ENCODE results near the gene ZNF750. TPM values are rescaled to one million over a fixed set of nuclear protein-coding genes. Genes with fewer than 3 reads are reported as not detected.

Gene ZNF750
- total RNA-seq, 2 donors from 2014 or later, result not detected

DNA sequence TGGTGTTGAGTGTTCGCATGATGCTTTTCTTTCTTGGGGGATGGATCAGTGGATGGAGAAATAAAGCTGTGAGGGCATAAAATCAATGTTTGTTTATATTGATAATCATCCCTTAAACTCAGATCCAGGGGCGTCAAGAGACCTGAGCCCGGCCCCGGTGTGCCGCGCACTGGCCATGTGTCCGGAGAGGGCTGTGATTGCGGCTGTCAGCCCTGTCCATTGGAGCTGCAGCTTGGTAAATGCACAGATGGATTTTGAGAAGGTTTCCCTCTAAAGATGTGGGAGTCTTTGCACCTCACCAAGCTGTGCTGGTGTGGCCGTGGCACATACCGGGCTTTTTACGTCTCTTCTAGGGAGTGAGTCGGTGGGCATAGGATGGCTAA lies 21.6 kb upstream of the ZNF750 start:
- Histone ChIP-seq H3K27me3 (no peaks in the 10 kb centered on the region), H3K4me3 (no peak overlapping the region), H3K27ac (no peak overlapping the region), H3K4me1 (peaks cover 11% of the 10 kb centered on the region), H3K36me3 (replicated peaks in 1 of 2; ENCODE audit: insufficient read depth in 1 of 2, low read depth in 2 of 2) (no peaks in the 10 kb centered on the region), H3K9me3 (no peaks in the 10 kb centered on the region)
- TF ChIP-seq POLR2A (IDR thresholded peaks at IDR 0.05) (no peak), CTCF (IDR thresholded peaks at IDR 0.05) (no peak)
- ATAC-seq (no peak), DNase-seq (no peak)
- intact Hi-C loops (cut with DNase I), result no loop called here
- 93 to 95% methylated on average over 12 of the region's 12 CpGs for WGBS, 2 donors

- no peak for DNase-seq
These were observed 21.0 kb upstream of the ZNF750 start for GRCh38 chr17:82860606-82861392.

DNA sequence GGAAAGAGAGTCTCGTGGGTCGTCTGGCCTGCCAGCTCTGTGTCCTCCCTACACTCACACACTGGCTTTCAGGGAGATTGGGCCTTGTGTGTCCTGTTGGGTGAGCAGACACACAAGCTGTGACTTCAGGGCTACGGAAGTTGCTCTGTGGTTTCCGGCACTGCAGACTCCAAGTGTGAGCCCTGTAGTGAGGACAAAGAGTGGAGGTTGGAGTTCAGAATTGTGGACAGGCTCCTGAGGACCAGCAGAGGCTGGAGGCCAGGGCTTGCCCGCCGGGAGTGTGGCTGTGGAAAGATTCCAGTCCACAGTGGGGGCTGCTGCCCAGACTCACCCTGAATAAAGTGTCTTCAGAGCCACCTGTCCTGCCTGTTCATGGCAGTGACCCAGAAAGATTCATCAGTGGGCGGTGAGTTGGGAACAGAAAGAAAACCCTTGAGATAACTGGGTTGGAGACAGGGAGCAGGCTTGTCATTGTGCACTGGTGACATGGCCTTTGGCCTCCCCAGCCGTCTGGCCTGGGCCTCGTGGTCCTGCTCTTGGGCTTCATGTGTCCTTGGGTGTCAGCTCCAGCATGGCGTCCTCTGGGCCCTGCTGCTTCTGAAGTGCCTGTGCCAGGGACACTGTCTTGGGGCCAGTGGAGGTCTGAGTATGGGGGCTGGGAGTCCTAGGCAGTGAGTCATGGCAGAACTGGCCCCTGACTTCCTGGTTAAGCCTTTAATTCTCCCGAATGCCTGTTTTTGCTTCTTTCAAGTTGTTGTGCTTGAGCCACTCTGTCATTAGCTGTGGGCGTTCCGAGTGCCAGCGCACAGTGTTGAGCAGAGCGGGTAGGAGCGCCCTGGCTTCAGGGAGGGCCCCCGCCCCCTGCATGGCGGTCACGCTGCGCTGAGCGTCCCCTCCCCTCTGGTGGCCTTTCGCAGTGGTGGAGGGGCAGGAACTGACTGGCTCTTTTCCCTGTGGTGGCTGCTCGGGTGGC lies 19.9 kb upstream of the ZNF750 start:
- Histone ChIP-seq H3K4me3 (no peak overlapping the region), H3K27me3 (no peaks in the 10 kb centered on the region), H3K36me3 (replicated peaks in 1 of 2; ENCODE audit: insufficient read depth in 1 of 2, low read depth in 2 of 2) (no peaks in the 10 kb centered on the region), H3K4me1 (peaks cover 11% of the 10 kb centered on the region), H3K27ac (peak overlapping the region in 2 of 4 donors; percentile 56 to 64), H3K9me3 (no peaks in the 10 kb centered on the region)
- intact Hi-C loops (cut with DNase I), result no loop called here
- WGBS, 2 donors, result 74 to 85% methylated on average over 19 to 23 of the region's 23 CpGs
- TF ChIP-seq CTCF (IDR thresholded peaks at IDR 0.05), result no peak
- no peak for TF ChIP-seq POLR2A (IDR thresholded peaks at IDR 0.05)
- ATAC-seq (peak; percentile 53), DNase-seq (peak in 1 of 4 donors; percentile 62)

More at GRCh38 chr17:82860606-82861392, 21.0 kb upstream of the ZNF750 start:
- Histone ChIP-seq H3K4me1 (peaks cover 11% of the 10 kb centered on the region), H3K4me3 (no peak overlapping the region), H3K27ac (peak overlapping the region in 2 of 4 donors; percentile 56 to 64), H3K9me3 (no peaks in the 10 kb centered on the region), H3K27me3 (no peaks in the 10 kb centered on the region), H3K36me3 (replicated peaks in 1 of 2; ENCODE audit: insufficient read depth in 1 of 2, low read depth in 2 of 2) (no peaks in the 10 kb centered on the region)
- intact Hi-C loops (cut with DNase I), result no loop called here
- WGBS, 2 donors, result 90 to 92% methylated on average over 27 to 36 of the region's 42 CpGs
- TF ChIP-seq CTCF (IDR thresholded peaks at IDR 0.05) (no peak), POLR2A (IDR thresholded peaks at IDR 0.05) (no peak)
- ATAC-seq, result no peak

GRCh38 chr17:82858376-82859126 lies 18.7 kb upstream of the ZNF750 start:
- no peak for ATAC-seq
- DNase-seq, result peak in 1 of 4 donors; percentile 29

More at GRCh38 chr17:82858376-82859126, 18.7 kb upstream of the ZNF750 start:
- intact Hi-C loops (cut with DNase I), result no loop called here
- TF ChIP-seq POLR2A (IDR thresholded peaks at IDR 0.05), result no peak
- no peak for TF ChIP-seq CTCF (IDR thresholded peaks at IDR 0.05)
- WGBS, 2 donors, result 78 to 83% methylated on average over 21 to 26 of the region's 28 CpGs
- Histone ChIP-seq H3K36me3 (replicated peaks in 1 of 2; ENCODE audit: insufficient read depth in 1 of 2, low read depth in 2 of 2) (no peaks in the 10 kb centered on the region), H3K4me1 (peaks cover 11% of the 10 kb centered on the region), H3K9me3 (no peaks in the 10 kb centered on the region), H3K27ac (peak overlapping the region in 1 of 4 donors; percentile 56), H3K27me3 (no peaks in the 10 kb centered on the region), H3K4me3 (no peak overlapping the region)
